ENCODE results near the gene GPBP1L1. TPM values are rescaled to one million over a fixed set of nuclear protein-coding genes. Genes with fewer than 3 reads are reported as not detected.
"Not testable (repeated sequence)": the region's sequence is repeated elsewhere in the genome, so short reads cannot be mapped to it uniquely, and the experiment has no call there.

GPBP1L1 gene
- total RNA-seq, 1 donor from 2014 or later: 112 TPM

- no peaks in the 10 kb centered on the region for H3K36me3 ChIP-seq (ENCODE audit: control insufficient read depth, insufficient read depth, low read length)
- H3K4me3 ChIP-seq (ENCODE audit: low read depth, low read length): no peak overlapping the region
- no peak for TF ChIP-seq CTCF (IDR thresholded peaks at IDR 0.05; ENCODE audit: insufficient read depth, low read length, poor library complexity, severe bottlenecking)
- no peaks in the 10 kb centered on the region for H3K27me3 ChIP-seq (ENCODE audit: control insufficient read depth, insufficient read depth, low read length)
- no peak for DNase-seq (ENCODE audit: low read depth)
These were observed 18.3 kb upstream of the GPBP1L1 start for GRCh38 chr1:45704637-45705036.

- Histone ChIP-seq H3K27me3 (ENCODE audit: control insufficient read depth, insufficient read depth, low read length) (no peaks in the 10 kb centered on the region), H3K4me3 (ENCODE audit: low read depth, low read length) (no peak overlapping the region), H3K36me3 (ENCODE audit: control insufficient read depth, insufficient read depth, low read length) (no peaks in the 10 kb centered on the region)
- DNase-seq (ENCODE audit: low read depth): no peak
- TF ChIP-seq CTCF (IDR thresholded peaks at IDR 0.05; ENCODE audit: insufficient read depth, low read length, poor library complexity, severe bottlenecking): no peak
These were observed 8.5 kb upstream of the GPBP1L1 start for GRCh38 chr1:45694823-45695222.

GRCh38 chr1:45693811-45694210, 7.5 kb upstream of the GPBP1L1 start:
- DNase-seq (ENCODE audit: low read depth); H3K27me3 ChIP-seq (ENCODE audit: control insufficient read depth, insufficient read depth, low read length); H3K4me3 ChIP-seq (ENCODE audit: low read depth, low read length); H3K36me3 ChIP-seq (ENCODE audit: control insufficient read depth, insufficient read depth, low read length): not testable (repeated sequence)

- no peaks in the 10 kb centered on the region for H3K27me3 ChIP-seq (ENCODE audit: control insufficient read depth, insufficient read depth, low read length)
- no peak for TF ChIP-seq CTCF (IDR thresholded peaks at IDR 0.05; ENCODE audit: insufficient read depth, low read length, poor library complexity, severe bottlenecking)
- peak within 1 kb of the TSS; percentile 97 for H3K4me3 ChIP-seq (ENCODE audit: low read depth, low read length)
- no peaks in the 10 kb centered on the region for H3K36me3 ChIP-seq (ENCODE audit: control insufficient read depth, insufficient read depth, low read length)
- no peak for DNase-seq (ENCODE audit: low read depth)
These were observed 1.7 kb upstream of the GPBP1L1 start, which contains the start of gene TMEM69 for GRCh38 chr1:45687754-45688740. TMEM69 (plus strand) TSS chr1:45688181; CDS start chr1:45691069, 2,888 bp downstream.

- DNase-seq (ENCODE audit: low read depth): peak; percentile 94
- no peak for TF ChIP-seq CTCF (IDR thresholded peaks at IDR 0.05; ENCODE audit: insufficient read depth, low read length, poor library complexity, severe bottlenecking)
- H3K4me3 ChIP-seq (ENCODE audit: low read depth, low read length): peak overlapping the region; percentile 97
- no peaks in the 10 kb centered on the region for H3K36me3 ChIP-seq (ENCODE audit: control insufficient read depth, insufficient read depth, low read length)
- H3K27me3 ChIP-seq (ENCODE audit: control insufficient read depth, insufficient read depth, low read length): no peaks in the 10 kb centered on the region
These were observed 851 bp upstream of the GPBP1L1 start for GRCh38 chr1:45687014-45687753.

- no peak for TF ChIP-seq CTCF (IDR thresholded peaks at IDR 0.05; ENCODE audit: insufficient read depth, low read length, poor library complexity, severe bottlenecking)
- no peaks in the 10 kb centered on the region for H3K27me3 ChIP-seq (ENCODE audit: control insufficient read depth, insufficient read depth, low read length)
- H3K36me3 ChIP-seq (ENCODE audit: control insufficient read depth, insufficient read depth, low read length): no peaks in the 10 kb centered on the region
- H3K4me3 ChIP-seq (ENCODE audit: low read depth, low read length): peak overlapping the region; percentile 97
- DNase-seq (ENCODE audit: low read depth): no peak
These were observed 382 bp downstream of the GPBP1L1 start for GRCh38 chr1:45686015-45686287.

Data from kidney epithelial cell (primary cell).